Endothelial cell (in vitro differentiated cells): ENCODE data around the gene COL1A1. TPM values are rescaled to one million over a fixed set of nuclear protein-coding genes. Genes with fewer than 3 reads are reported as not detected.
A peak's percentile ranks its signal among the peaks of the same experiment; 100 is the strongest.

Source experiments
- DNase-seq: peaks from one replicate; pipeline ENCODE4 v3.0.0; 2021; ENCODE audit warnings: low spot score
- H3K27ac Mint-ChIP-seq: one replicate; pipeline ENCODE4 v1.8.0; 2021; ENCODE audit warnings: mixed read lengths, inconsistent platforms; ENCODE audit not compliant: unreplicated experiment
- H3K27me3 Mint-ChIP-seq: one replicate; pipeline ENCODE4 v1.8.0; 2021; ENCODE audit warnings: mild to moderate bottlenecking, moderate library complexity, mixed read lengths, inconsistent platforms; ENCODE audit not compliant: unreplicated experiment
- H3K36me3 Mint-ChIP-seq: one replicate; pipeline ENCODE4 v1.8.0; 2021; ENCODE audit warnings: mild to moderate bottlenecking, low read depth, mixed read lengths, inconsistent platforms; ENCODE audit not compliant: unreplicated experiment
- H3K4me1 Mint-ChIP-seq: one replicate; pipeline ENCODE4 v1.8.0; 2021; ENCODE audit warnings: mild to moderate bottlenecking, mixed read lengths, inconsistent platforms; ENCODE audit not compliant: unreplicated experiment
- H3K4me3 Mint-ChIP-seq: one replicate; pipeline ENCODE4 v1.8.0; 2021; ENCODE audit warnings: mild to moderate bottlenecking, mixed read lengths, inconsistent platforms; ENCODE audit not compliant: unreplicated experiment
- H3K9me3 Mint-ChIP-seq: one replicate; pipeline ENCODE4 v1.8.0; 2021; ENCODE audit warnings: mixed read lengths, inconsistent platforms; ENCODE audit not compliant: unreplicated experiment
- CTCF ChIP-seq: fragments of 200-600 bp; sonication (generic); IDR thresholded peaks from one replicate; pipeline ENCODE4 v1.5.0; 2021; ENCODE audit warnings: antibody characterized with exemption; ENCODE audit not compliant: unreplicated experiment
- total RNA-seq: library from RNA; stranded (reverse); fragmentation: NEBNext Ultra II Directional; extraction: Animal tissue kit (Norgen Biotek cat#: 25700); gene quantifications from one replicate; pipeline ENCODE4 v1.2.1, GENCODE V29; 2021; ENCODE audit not compliant: unreplicated experiment

COL1A1 gene
- total RNA-seq, 1 donor from 2014 or later: 6.8 TPM

GRCh38 chr17:50180620-50181019, 20.8 kb downstream of the COL1A1 start:
- H3K4me3 Mint-ChIP-seq: no peak overlapping the region
- peaks cover 3% of the 10 kb centered on the region for H3K27me3 Mint-ChIP-seq
- TF ChIP-seq CTCF: no peak
- peaks cover 14% of the 10 kb centered on the region for H3K4me1 Mint-ChIP-seq
- no peak overlapping the region for H3K27ac Mint-ChIP-seq
- no peaks in the 10 kb centered on the region for H3K36me3 Mint-ChIP-seq
- DNase-seq: no peak
- H3K9me3 Mint-ChIP-seq: no peaks in the 10 kb centered on the region

- TF ChIP-seq CTCF: no peak
- H3K36me3 Mint-ChIP-seq: no peaks in the 10 kb centered on the region
- no peaks in the 10 kb centered on the region for H3K9me3 Mint-ChIP-seq
- peaks cover 14% of the 10 kb centered on the region for H3K4me1 Mint-ChIP-seq
- no peak for DNase-seq
- peaks cover 3% of the 10 kb centered on the region for H3K27me3 Mint-ChIP-seq
- no peak overlapping the region for H3K27ac Mint-ChIP-seq
- H3K4me3 Mint-ChIP-seq: no peak overlapping the region
These were observed 21.3 kb downstream of the COL1A1 start for GRCh38 chr17:50180111-50180510.

DNA sequence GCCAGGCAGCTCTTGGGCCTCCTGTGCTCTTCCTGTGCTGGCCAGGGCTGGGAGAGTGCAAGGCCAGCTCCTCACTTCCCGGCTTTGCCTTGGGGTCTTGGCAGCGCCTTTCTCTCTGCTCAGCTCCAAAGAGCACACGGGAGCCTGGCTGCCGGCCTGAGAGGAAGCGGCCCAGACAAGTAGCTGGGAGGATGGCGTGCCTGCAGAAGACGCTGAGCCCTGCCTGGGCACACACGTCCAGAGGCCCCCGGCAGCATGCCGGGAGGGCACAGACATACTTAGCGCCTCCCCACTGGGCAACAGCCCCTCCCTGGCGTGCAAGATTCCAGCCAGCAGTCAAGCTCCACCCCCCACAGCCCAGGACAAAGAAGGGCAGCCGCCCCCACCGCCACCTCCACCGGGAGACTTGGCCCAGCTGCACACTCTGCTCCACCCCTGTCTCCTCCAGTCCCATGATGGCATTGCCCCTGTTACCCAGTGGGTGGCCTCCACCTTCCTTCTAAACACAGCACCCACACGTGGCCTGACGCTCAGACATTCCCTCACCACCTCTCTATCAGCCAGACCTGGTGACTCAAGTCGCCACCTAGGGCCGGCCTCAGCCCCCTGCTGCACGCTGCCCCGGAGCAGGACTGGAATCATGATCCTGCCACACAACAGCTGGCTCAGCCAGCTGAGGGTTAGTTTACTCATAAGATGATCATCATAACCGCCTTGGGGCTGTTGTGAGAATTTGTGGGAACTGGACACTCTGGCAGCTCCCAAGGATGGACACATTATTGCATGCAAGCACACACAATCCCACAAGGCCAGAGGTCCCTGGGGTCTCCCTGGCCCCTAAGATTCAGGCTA, 23.2 kb downstream of the COL1A1 start:
- peaks cover 11% of the 10 kb centered on the region for H3K4me1 Mint-ChIP-seq

GRCh38 chr17:50177476-50177875, 24.0 kb downstream of the COL1A1 start:
- Mint-ChIP-seq H3K9me3 (no peaks in the 10 kb centered on the region), H3K4me1 (peaks cover 11% of the 10 kb centered on the region), H3K36me3 (no peaks in the 10 kb centered on the region), H3K27ac (no peak overlapping the region), H3K27me3 (peaks cover 6% of the 10 kb centered on the region), H3K4me3 (no peak overlapping the region)
- TF ChIP-seq CTCF: no peak
- no peak for DNase-seq

More for the DNA sequence above, 23.2 kb downstream of the COL1A1 start:
- Mint-ChIP-seq H3K27ac (peak overlapping the region; percentile 58), H3K36me3 (no peaks in the 10 kb centered on the region), H3K27me3 (peaks cover 4% of the 10 kb centered on the region), H3K4me3 (peak overlapping the region; percentile 70), H3K9me3 (no peaks in the 10 kb centered on the region)
- peak; percentile 28 for TF ChIP-seq CTCF
- peak; percentile 71 for DNase-seq
